Adrenal gland (tissue), 5 donors: ENCODE results near the gene TNRC6C.

Experiments
- CTCF ChIP-seq, 6 experiments: fragments of 450-650 bp in 4 of 6; fragments of 200-600 bp in 2 of 6; sonication (generic) in 1 of 6; IDR thresholded peaks; 1 replicate in 5 of 6; 2 replicates in 1 of 6; pipeline versions ENCODE4 v1.5.1 to v1.8.0; 2016 to 2021; ENCODE audit warnings: antibody characterized with exemption in 6 of 6, mild to moderate bottlenecking in 2 of 6, moderate library complexity in 1 of 6
- POLR2A ChIP-seq, 2 donors: fragments of 450-650 bp; IDR thresholded peaks; one replicate each; pipeline ENCODE4 v1.6.1; 2017; ENCODE audit warnings: antibody characterized with exemption in 2 of 2, mild to moderate bottlenecking in 2 of 2, moderate library complexity in 1 of 2
- donor health status: DM: no; HTN: no; CAD: no.

GRCh38 chr17:78122216-78122930, 163.9 kb downstream of the TNRC6C start:
- TF ChIP-seq CTCF (IDR thresholded peaks at IDR 0.05) (no peak), POLR2A (IDR thresholded peaks at IDR 0.05) (no peak)
